Mammary epithelial cell (primary cell): ENCODE data around the gene TRPM5.

Experiments
- EZH2 ChIP-seq: IDR thresholded peaks from 2 replicates; pipeline ENCODE4 v1.6.1; 2012; ENCODE audit warnings: low read length, inconsistent platforms, borderline replicate concordance
- TF ChIP-seq, protein P1 (sequence below), 2 donors: IDR thresholded peaks in 1 of 2; conservative IDR thresholded peaks in 1 of 2; 2 replicates each; pipeline ENCODE4 v1.5.1; 2011 to 2012; ENCODE audit warnings: inconsistent platforms in 2 of 2, low read length in 2 of 2, mild to moderate bottlenecking in 2 of 2, control low read depth in 1 of 2, low read depth in 1 of 2; ENCODE audit not compliant: insufficient read depth in 1 of 2; ENCODE audit errors: extremely low read depth in 1 of 2

GRCh38 chr11:2441171-2441570, 3.1 kb downstream of the TRPM5 start:
- TF ChIP-seq, protein P1, sequence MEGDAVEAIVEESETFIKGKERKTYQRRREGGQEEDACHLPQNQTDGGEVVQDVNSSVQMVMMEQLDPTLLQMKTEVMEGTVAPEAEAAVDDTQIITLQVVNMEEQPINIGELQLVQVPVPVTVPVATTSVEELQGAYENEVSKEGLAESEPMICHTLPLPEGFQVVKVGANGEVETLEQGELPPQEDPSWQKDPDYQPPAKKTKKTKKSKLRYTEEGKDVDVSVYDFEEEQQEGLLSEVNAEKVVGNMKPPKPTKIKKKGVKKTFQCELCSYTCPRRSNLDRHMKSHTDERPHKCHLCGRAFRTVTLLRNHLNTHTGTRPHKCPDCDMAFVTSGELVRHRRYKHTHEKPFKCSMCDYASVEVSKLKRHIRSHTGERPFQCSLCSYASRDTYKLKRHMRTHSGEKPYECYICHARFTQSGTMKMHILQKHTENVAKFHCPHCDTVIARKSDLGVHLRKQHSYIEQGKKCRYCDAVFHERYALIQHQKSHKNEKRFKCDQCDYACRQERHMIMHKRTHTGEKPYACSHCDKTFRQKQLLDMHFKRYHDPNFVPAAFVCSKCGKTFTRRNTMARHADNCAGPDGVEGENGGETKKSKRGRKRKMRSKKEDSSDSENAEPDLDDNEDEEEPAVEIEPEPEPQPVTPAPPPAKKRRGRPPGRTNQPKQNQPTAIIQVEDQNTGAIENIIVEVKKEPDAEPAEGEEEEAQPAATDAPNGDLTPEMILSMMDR (conservative IDR thresholded peaks at IDR 0.05 in 1 of 2, IDR thresholded peaks at IDR 0.05 in 1 of 2; ENCODE audit: extremely low read depth in 1 of 2, insufficient read depth in 1 of 2, low read depth in 1 of 2, low read length in 2 of 2), result no peak
- no peak for TF ChIP-seq EZH2
